H9 (cell line): ENCODE data around the gene CRY2. TPM values are rescaled to one million over a fixed set of nuclear protein-coding genes. Genes with fewer than 3 reads are reported as not detected.

Source experiments
- DNase-seq: peaks from one replicate; pipeline ENCODE4 v3.0.0-alpha.2; 2017
- H2AFZ ChIP-seq: one replicate; pipeline ENCODE4 v1.6.1; 2013; ENCODE audit warnings: mild to moderate bottlenecking, low read length, control low read depth, moderate library complexity
- H2AK5ac ChIP-seq: 2 replicates; pipeline ENCODE4 v1.6.1; 2013; ENCODE audit warnings: low read length, control low read depth, mixed read lengths; ENCODE audit not compliant: insufficient read length
- H2BK120ac ChIP-seq: one replicate; pipeline ENCODE4 v1.6.1; 2013; ENCODE audit warnings: low read depth, mild to moderate bottlenecking, low read length, control low read depth, inconsistent platforms; ENCODE audit not compliant: poor library complexity, severe bottlenecking
- H2BK12ac ChIP-seq: 2 replicates; pipeline ENCODE4 v1.6.1; 2013; ENCODE audit warnings: low read length, control low read depth, mixed read lengths, low read depth; ENCODE audit not compliant: insufficient read length
- H2BK15ac ChIP-seq: 2 replicates; pipeline ENCODE4 v1.6.1; 2013; ENCODE audit warnings: low read depth, low read length, control low read depth
- H2BK20ac ChIP-seq: one replicate; pipeline ENCODE4 v1.6.1; 2013; ENCODE audit warnings: low read depth, mild to moderate bottlenecking, low read length, control low read depth, inconsistent platforms; ENCODE audit not compliant: poor library complexity, severe bottlenecking
- H2BK5ac ChIP-seq: 2 replicates; pipeline ENCODE4 v1.6.1; 2013; ENCODE audit warnings: low read length, control low read depth, mixed read lengths; ENCODE audit not compliant: insufficient read length
- H3K14ac ChIP-seq: 2 replicates; pipeline ENCODE4 v1.6.1; 2013; ENCODE audit warnings: low read length, control low read depth; ENCODE audit not compliant: insufficient read depth
- H3K18ac ChIP-seq: 2 replicates; pipeline ENCODE4 v1.6.1; 2013; ENCODE audit warnings: low read depth, mild to moderate bottlenecking, mixed read lengths, low read length, control low read depth; ENCODE audit not compliant: insufficient read length
- H3K23ac ChIP-seq: 2 replicates; pipeline ENCODE4 v1.6.1; 2013; ENCODE audit warnings: low read length, control low read depth, mixed read lengths, low read depth; ENCODE audit not compliant: insufficient read length
- H3K23me2 ChIP-seq: 2 replicates; pipeline ENCODE4 v1.6.1; 2013; ENCODE audit warnings: low read depth, mild to moderate bottlenecking, mixed read lengths, low read length, control low read depth; ENCODE audit not compliant: insufficient read length, poor library complexity, severe bottlenecking
- H3K27ac ChIP-seq: 2 replicates; pipeline ENCODE4 v1.5.1; 2013; ENCODE audit warnings: low read length, control low read depth, mixed read lengths, low read depth; ENCODE audit not compliant: insufficient read length
- H3K27me3 ChIP-seq: 2 replicates; pipeline ENCODE4 v1.6.1; 2013; ENCODE audit warnings: low read length, control low read depth, inconsistent platforms; ENCODE audit not compliant: insufficient read depth
- H3K4ac ChIP-seq: 2 replicates; pipeline ENCODE4 v1.6.1; 2013; ENCODE audit warnings: low read depth, mild to moderate bottlenecking, control low read depth, inconsistent platforms, low read length, moderate library complexity
- H3K4me1 ChIP-seq: 2 replicates; pipeline ENCODE4 v1.6.1; 2013; ENCODE audit warnings: low read length, control low read depth, inconsistent platforms; ENCODE audit not compliant: insufficient read depth
- H3K4me2 ChIP-seq: 2 replicates; pipeline ENCODE4 v1.6.1; 2013; ENCODE audit warnings: low read length, control low read depth, mixed read lengths; ENCODE audit not compliant: insufficient read length, insufficient read depth
- H3K56ac ChIP-seq: 2 replicates; pipeline ENCODE4 v1.6.1; 2013; ENCODE audit warnings: low read depth, mild to moderate bottlenecking, mixed read lengths, low read length, control low read depth; ENCODE audit not compliant: insufficient read length
- H3K79me1 ChIP-seq: 2 replicates; pipeline ENCODE4 v1.6.1; 2013; ENCODE audit warnings: low read depth, mild to moderate bottlenecking, moderate library complexity, low read length, control low read depth, inconsistent platforms; ENCODE audit not compliant: insufficient read depth, poor library complexity, severe bottlenecking
- H3K79me2 ChIP-seq: 2 replicates; pipeline ENCODE4 v1.6.1; 2013; ENCODE audit warnings: low read length, control low read depth, inconsistent platforms; ENCODE audit not compliant: insufficient read depth
- H3K9ac ChIP-seq: 2 replicates; pipeline ENCODE4 v1.6.1; 2013; ENCODE audit warnings: low read length, control low read depth, mixed read lengths; ENCODE audit not compliant: insufficient read length; ENCODE audit errors: extremely low read depth
- H3K9me3 ChIP-seq: one replicate; pipeline ENCODE4 v1.6.1; 2013; ENCODE audit warnings: low read depth, low read length, inconsistent platforms; ENCODE audit not compliant: control insufficient read depth
- H3T11ph ChIP-seq: one replicate; pipeline ENCODE4 v1.6.1; 2013; ENCODE audit warnings: mild to moderate bottlenecking, low read length, control low read depth, inconsistent platforms
- H4K20me1 ChIP-seq: one replicate; pipeline ENCODE4 v1.6.1; 2013; ENCODE audit not compliant: control insufficient read depth, insufficient read length, insufficient read depth
- H4K5ac ChIP-seq: 2 replicates; pipeline ENCODE4 v1.6.1; 2013; ENCODE audit warnings: low read depth, mild to moderate bottlenecking, mixed read lengths, low read length, control low read depth; ENCODE audit not compliant: insufficient read length
- H4K8ac ChIP-seq: replicated peaks from 2 replicates; pipeline ENCODE4 v1.6.1; 2013; ENCODE audit warnings: low read length, control low read depth, mixed read lengths, low read depth; ENCODE audit not compliant: insufficient read length
- H4K91ac ChIP-seq: 2 replicates; pipeline ENCODE4 v1.6.1; 2013; ENCODE audit warnings: low read depth, mild to moderate bottlenecking, moderate library complexity, mixed read lengths, low read length, control low read depth; ENCODE audit not compliant: insufficient read length
- H3K27ac Mint-ChIP-seq, 3 experiments: 2 replicates in 2 of 3; 3 replicates in 1 of 3; pipeline ENCODE4 v1.8.0; 2020 to 2021; ENCODE audit warnings: mixed read lengths in 3 of 3, mild to moderate bottlenecking in 1 of 3, moderate library complexity in 1 of 3
- H3K27me3 Mint-ChIP-seq: 2 replicates; pipeline ENCODE4 v1.8.0; 2021; ENCODE audit warnings: low read depth, mild to moderate bottlenecking, moderate library complexity, mixed read lengths
- H3K36me3 Mint-ChIP-seq, 3 experiments: 2 replicates in 2 of 3; 3 replicates in 1 of 3; pipeline ENCODE4 v1.8.0; 2020 to 2021; ENCODE audit warnings: low read depth in 3 of 3, mixed read lengths in 3 of 3; ENCODE audit not compliant: insufficient read depth in 1 of 3
- H3K4me1 Mint-ChIP-seq, 2 experiments: 2 replicates each; pipeline ENCODE4 v1.8.0; 2020; ENCODE audit warnings: mixed read lengths in 2 of 2
- H3K4me3 Mint-ChIP-seq, 2 experiments: 2 replicates in 1 of 2; 3 replicates in 1 of 2; pipeline ENCODE4 v1.8.0; 2020 to 2021; ENCODE audit warnings: mild to moderate bottlenecking in 2 of 2, mixed read lengths in 2 of 2, moderate library complexity in 1 of 2
- H3K9me3 Mint-ChIP-seq, 2 experiments: 2 replicates in 1 of 2; 3 replicates in 1 of 2; pipeline ENCODE4 v1.8.0; 2020; ENCODE audit warnings: mild to moderate bottlenecking in 2 of 2, mixed read lengths in 2 of 2, moderate library complexity in 1 of 2
- WGBS: extraction: QIAGEN DNeasy Blood & Tissue Kit; methylation state at CpG from one replicate; pipeline ENCODE4 v1.1.7; 2013; ENCODE audit warnings: missing lambda C conversion rate, low lambda C conversion rate, mixed read lengths; ENCODE audit not compliant: insufficient read length; ENCODE audit errors: extremely low coverage; 5-methylcytosine and 5-hydroxymethylcytosine counted together
- total RNA-seq: library from RNA; stranded (reverse); gene quantifications from 2 replicates; pipeline ENCODE4 v1.2.1, GENCODE V29; 2021
- TF ChIP-seq, protein P1 (sequence below): fragments of 200-600 bp; sonication (generic); conservative IDR thresholded peaks from 3 replicates; pipeline ENCODE4 v1.8.0; 2021; ENCODE audit warnings: antibody characterized with exemption, mild to moderate bottlenecking

CRY2 gene
- total RNA-seq, 1 experiment from 2014 or later: 14.4 TPM

DNA sequence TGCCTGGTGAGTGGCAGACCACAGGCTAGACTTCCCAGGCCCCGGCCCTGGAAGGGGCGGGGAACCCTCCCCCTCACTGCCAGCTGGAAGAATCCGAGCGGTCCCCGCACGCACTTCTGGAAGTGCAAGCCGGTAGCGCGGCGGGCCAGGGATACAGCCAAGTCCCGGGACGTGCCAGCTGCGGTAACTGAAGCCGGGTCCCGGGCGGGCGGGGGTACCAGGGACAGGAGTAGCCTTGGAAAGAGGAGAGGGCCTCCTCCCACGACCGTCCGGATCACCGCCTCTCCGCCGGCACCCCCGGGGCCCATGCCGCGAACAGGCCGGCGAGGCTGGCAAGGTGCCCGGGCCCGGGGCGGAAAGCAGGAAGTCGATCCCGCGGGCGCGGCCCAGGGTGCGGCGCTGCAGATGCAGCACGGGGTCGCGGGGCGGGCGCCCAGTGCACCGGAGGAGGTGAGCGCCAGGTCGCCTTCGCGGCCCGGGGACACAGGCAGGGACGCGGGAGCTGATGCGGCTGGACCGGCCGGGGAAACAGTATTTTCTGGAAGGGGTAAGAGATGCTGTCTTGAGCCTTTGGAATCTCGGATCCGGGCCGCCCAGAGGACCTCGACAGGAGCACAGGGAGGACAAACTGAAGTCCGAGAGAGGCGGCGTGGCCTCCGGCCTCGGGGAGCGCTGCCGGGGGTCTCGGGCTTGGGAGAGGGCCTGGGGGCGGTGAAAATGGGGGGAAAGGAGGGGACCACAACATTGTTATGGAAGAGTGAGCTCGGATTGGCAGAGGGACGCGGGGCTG is 43.1 kb upstream of the CRY2 start:
- peak overlapping the region in 1 of 3 experiments; percentile 31; a peak in 1 of 7 replicates for H3K27ac Mint-ChIP-seq
- peaks cover 27% of the 10 kb centered on the region for H3K27me3 Mint-ChIP-seq

More for the DNA sequence above, 43.1 kb upstream of the CRY2 start:
- Mint-ChIP-seq H3K4me1 (peaks cover 17 to 21% of the 10 kb centered on the region in 2 experiments), H3K9me3 (peaks cover 0 to 2% of the 10 kb centered on the region in 2 experiments; a peak in 1 of 5 replicates), H3K4me3 (peak overlapping the region; percentile 82 to 92), H3K36me3 (peaks cover 0 to 8% (median 4%) of the 10 kb centered on the region in 3 experiments; a peak in 4 of 7 replicates)
- Histone ChIP-seq H2BK20ac (no peak overlapping the region), H4K91ac (no peak overlapping the region), H3K4ac (no peak overlapping the region), H2AK5ac (no peak overlapping the region), H3K56ac (no peak overlapping the region), H3K18ac (no peak overlapping the region), H3K9me3 (no peaks in the 10 kb centered on the region), H2BK12ac (no peak overlapping the region), H4K8ac (no peak overlapping the region), H3T11ph (no peak overlapping the region), H3K4me2 (peak overlapping the region; percentile 55), H2AFZ (no peak overlapping the region), H3K23me2 (peaks cover 14% of the 10 kb centered on the region), H3K79me2 (no peaks in the 10 kb centered on the region), H3K14ac (no peak overlapping the region), H4K20me1 (no peaks in the 10 kb centered on the region), H3K4me1 (no peaks in the 10 kb centered on the region; the same call in 1 of the 2 replicates), H3K9ac (no peak overlapping the region), H3K23ac (no peak overlapping the region), H2BK15ac (no peak overlapping the region), H2BK5ac (no peak overlapping the region), H3K27me3 (peaks cover 2% of the 10 kb centered on the region; the same call in 1 of the 2 replicates), H3K27ac (no peak overlapping the region), H2BK120ac (no peak overlapping the region), H4K5ac (no peak overlapping the region), H3K79me1 (no peaks in the 10 kb centered on the region)
- WGBS: no CpG with 5 or more reads among the region's 70 CpGs
- peak; percentile 82 for DNase-seq
- TF ChIP-seq, protein P1, sequence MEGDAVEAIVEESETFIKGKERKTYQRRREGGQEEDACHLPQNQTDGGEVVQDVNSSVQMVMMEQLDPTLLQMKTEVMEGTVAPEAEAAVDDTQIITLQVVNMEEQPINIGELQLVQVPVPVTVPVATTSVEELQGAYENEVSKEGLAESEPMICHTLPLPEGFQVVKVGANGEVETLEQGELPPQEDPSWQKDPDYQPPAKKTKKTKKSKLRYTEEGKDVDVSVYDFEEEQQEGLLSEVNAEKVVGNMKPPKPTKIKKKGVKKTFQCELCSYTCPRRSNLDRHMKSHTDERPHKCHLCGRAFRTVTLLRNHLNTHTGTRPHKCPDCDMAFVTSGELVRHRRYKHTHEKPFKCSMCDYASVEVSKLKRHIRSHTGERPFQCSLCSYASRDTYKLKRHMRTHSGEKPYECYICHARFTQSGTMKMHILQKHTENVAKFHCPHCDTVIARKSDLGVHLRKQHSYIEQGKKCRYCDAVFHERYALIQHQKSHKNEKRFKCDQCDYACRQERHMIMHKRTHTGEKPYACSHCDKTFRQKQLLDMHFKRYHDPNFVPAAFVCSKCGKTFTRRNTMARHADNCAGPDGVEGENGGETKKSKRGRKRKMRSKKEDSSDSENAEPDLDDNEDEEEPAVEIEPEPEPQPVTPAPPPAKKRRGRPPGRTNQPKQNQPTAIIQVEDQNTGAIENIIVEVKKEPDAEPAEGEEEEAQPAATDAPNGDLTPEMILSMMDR: no peak
